ENCODE measurements around the gene SLC20A1. TPM values are rescaled to one million over a fixed set of nuclear protein-coding genes. Genes with fewer than 3 reads are reported as not detected.

Gene SLC20A1
- polyA plus RNA-seq, 3 donors from 2014 or later = 34.4 to 77.5 (median 73.1) TPM

- peaks cover 0 to 2% (median 0%) of the 10 kb centered on the region in 6 donors for H3K9me3 Mint-ChIP-seq
- peak overlapping the region; percentile 94 to 100 (median 96) for H3K27ac Mint-ChIP-seq
- H3K36me3 Mint-ChIP-seq = no peaks in the 10 kb centered on the region
- peaks cover 19 to 20% (median 20%) of the 10 kb centered on the region in 3 donors for H3K27me3 Mint-ChIP-seq (ENCODE audit: low read depth in 3 of 3)
- H3K4me3 Mint-ChIP-seq = peak overlapping the region; percentile 83 to 92 (median 87)
- H3K4me1 Mint-ChIP-seq = peaks cover 99 to 100% of the 10 kb centered on the region in 2 donors
- DNase-seq = no peak
Measured at GRCh38 chr2:112630268-112630667, 15.5 kb upstream of the SLC20A1 start.

GRCh38 chr2:112633708-112634107 is 12.0 kb upstream of the SLC20A1 start:
- peaks cover 0 to 2% (median 0%) of the 10 kb centered on the region in 6 donors for H3K9me3 Mint-ChIP-seq
- peaks cover 19 to 21% (median 20%) of the 10 kb centered on the region in 3 donors for H3K27me3 Mint-ChIP-seq (ENCODE audit: low read depth in 3 of 3)
- peaks cover 0 to 13% (median 4%) of the 10 kb centered on the region in 3 donors for H3K36me3 Mint-ChIP-seq
- DNase-seq = no peak
- H3K4me3 Mint-ChIP-seq = peak overlapping the region; percentile 74 to 87 (median 83)
- H3K4me1 Mint-ChIP-seq = peaks cover 90 to 93% of the 10 kb centered on the region in 2 donors
- peak overlapping the region; percentile 94 to 100 (median 96) for H3K27ac Mint-ChIP-seq

- H3K4me3 Mint-ChIP-seq = peak overlapping the region; percentile 74 to 87 (median 83)
- H3K27me3 Mint-ChIP-seq (ENCODE audit: low read depth in 3 of 3) = peaks cover 19 to 21% (median 20%) of the 10 kb centered on the region in 3 donors
- DNase-seq = peak; percentile 44 to 63 (median 54)
- peaks cover 0 to 13% (median 4%) of the 10 kb centered on the region in 3 donors for H3K36me3 Mint-ChIP-seq
- peak overlapping the region; percentile 94 to 100 (median 96) for H3K27ac Mint-ChIP-seq
- H3K4me1 Mint-ChIP-seq = peaks cover 84 to 87% of the 10 kb centered on the region in 2 donors
- H3K9me3 Mint-ChIP-seq = peaks cover 0 to 2% (median 0%) of the 10 kb centered on the region in 6 donors
Measured at GRCh38 chr2:112634153-112634873, 11.4 kb upstream of the SLC20A1 start.

GRCh38 chr2:112634874-112635157 is 10.9 kb upstream of the SLC20A1 start:
- peaks cover 16 to 21% (median 18%) of the 10 kb centered on the region in 3 donors for H3K27me3 Mint-ChIP-seq (ENCODE audit: low read depth in 3 of 3)
- DNase-seq = no peak
- peak overlapping the region; percentile 94 to 100 (median 96) for H3K27ac Mint-ChIP-seq
- H3K36me3 Mint-ChIP-seq = peaks cover 0 to 13% (median 4%) of the 10 kb centered on the region in 3 donors
- peaks cover 0 to 2% (median 0%) of the 10 kb centered on the region in 6 donors for H3K9me3 Mint-ChIP-seq
- peak overlapping the region; percentile 74 to 87 (median 83) for H3K4me3 Mint-ChIP-seq
- H3K4me1 Mint-ChIP-seq = peaks cover 79 to 84% of the 10 kb centered on the region in 2 donors

- peaks cover 0 to 13% (median 4%) of the 10 kb centered on the region in 3 donors for H3K36me3 Mint-ChIP-seq
- no peak for DNase-seq
- peaks cover under 1 to 8% (median 6%) of the 10 kb centered on the region in 3 donors for H3K27me3 Mint-ChIP-seq (ENCODE audit: low read depth in 3 of 3)
- no peaks in the 10 kb centered on the region for H3K9me3 Mint-ChIP-seq
- H3K27ac Mint-ChIP-seq = peak overlapping the region; percentile 70 to 100 (median 89)
- H3K4me1 Mint-ChIP-seq = peaks cover 78 to 84% of the 10 kb centered on the region in 2 donors
- peak overlapping the region in 4 of 5 donors; percentile 7 to 55 (median 40) for H3K4me3 Mint-ChIP-seq
Measured at GRCh38 chr2:112636605-112637288, 9.0 kb upstream of the SLC20A1 start.

GRCh38 chr2:112637289-112637660 is 8.5 kb upstream of the SLC20A1 start:
- Mint-ChIP-seq H3K9me3 (no peaks in the 10 kb centered on the region), H3K4me1 (peaks cover 76 to 83% of the 10 kb centered on the region in 2 donors), H3K27me3 (ENCODE audit: low read depth in 3 of 3) (peaks cover 0 to 6% (median 5%) of the 10 kb centered on the region in 3 donors), H3K4me3 (no peak overlapping the region), H3K36me3 (peaks cover 0 to 13% (median 4%) of the 10 kb centered on the region in 3 donors), H3K27ac (peak overlapping the region in 2 of 6 donors; percentile 57 to 70)
- no peak for DNase-seq

GRCh38 chr2:112639936-112640335 is 5.8 kb upstream of the SLC20A1 start:
- Mint-ChIP-seq H3K4me3 (no peak overlapping the region), H3K4me1 (peaks cover 74 to 83% of the 10 kb centered on the region in 2 donors), H3K27ac (peak overlapping the region in 1 of 6 donors; percentile 40)

GRCh38 chr2:112640467-112640799 is 5.3 kb upstream of the SLC20A1 start:
- no peaks in the 10 kb centered on the region for H3K9me3 Mint-ChIP-seq
- H3K4me1 Mint-ChIP-seq = peaks cover 71 to 80% of the 10 kb centered on the region in 2 donors
- H3K4me3 Mint-ChIP-seq = peak overlapping the region in 1 of 5 donors; percentile 51
- H3K36me3 Mint-ChIP-seq = peaks cover 0 to 17% (median 4%) of the 10 kb centered on the region in 3 donors
- H3K27ac Mint-ChIP-seq = peak overlapping the region in 5 of 6 donors; percentile 32 to 76 (median 62)
- peaks cover 2 to 12% (median 3%) of the 10 kb centered on the region in 3 donors for H3K27me3 Mint-ChIP-seq (ENCODE audit: low read depth in 3 of 3)
- no peak for DNase-seq

More at GRCh38 chr2:112639936-112640335, 5.8 kb upstream of the SLC20A1 start:
- Mint-ChIP-seq H3K36me3 (peaks cover 0 to 17% (median 4%) of the 10 kb centered on the region in 3 donors), H3K9me3 (no peaks in the 10 kb centered on the region), H3K27me3 (ENCODE audit: low read depth in 3 of 3) (peaks cover 2 to 11% (median 2%) of the 10 kb centered on the region in 3 donors)
- DNase-seq = no peak

GRCh38 chr2:112640800-112641675 is 4.7 kb upstream of the SLC20A1 start:
- DNase-seq = no peak
- Mint-ChIP-seq H3K27ac (peak overlapping the region; percentile 28 to 84 (median 67)), H3K9me3 (no peaks in the 10 kb centered on the region), H3K4me1 (peaks cover 65 to 74% of the 10 kb centered on the region in 2 donors), H3K4me3 (no peak overlapping the region), H3K36me3 (peaks cover 0 to 11% (median 4%) of the 10 kb centered on the region in 3 donors), H3K27me3 (ENCODE audit: low read depth in 3 of 3) (peaks cover 2 to 12% (median 3%) of the 10 kb centered on the region in 3 donors)

GRCh38 chr2:112641701-112642100 is 4.0 kb upstream of the SLC20A1 start:
- peaks cover 3 to 13% (median 3%) of the 10 kb centered on the region in 3 donors for H3K27me3 Mint-ChIP-seq (ENCODE audit: low read depth in 3 of 3)
- DNase-seq = no peak
- peaks cover under 1 to 4% (median 3%) of the 10 kb centered on the region in 3 donors for H3K36me3 Mint-ChIP-seq
- H3K4me3 Mint-ChIP-seq = no peak overlapping the region
- peak overlapping the region in 5 of 6 donors; percentile 23 to 84 (median 50) for H3K27ac Mint-ChIP-seq
- no peaks in the 10 kb centered on the region for H3K9me3 Mint-ChIP-seq
- H3K4me1 Mint-ChIP-seq = peaks cover 59 to 68% of the 10 kb centered on the region in 2 donors

- no peak for DNase-seq
- no peak overlapping the region for H3K4me3 Mint-ChIP-seq
- peaks cover 8 to 9% (median 8%) of the 10 kb centered on the region in 3 donors for H3K36me3 Mint-ChIP-seq
- peak overlapping the region in 5 of 6 donors; percentile 37 to 97 (median 68) for H3K27ac Mint-ChIP-seq
- H3K27me3 Mint-ChIP-seq (ENCODE audit: low read depth in 3 of 3) = peaks cover 3 to 17% (median 6%) of the 10 kb centered on the region in 3 donors
- H3K9me3 Mint-ChIP-seq = no peaks in the 10 kb centered on the region
- peaks cover 60 to 69% of the 10 kb centered on the region in 2 donors for H3K4me1 Mint-ChIP-seq
Measured at GRCh38 chr2:112642561-112642960, 3.2 kb upstream of the SLC20A1 start.

- Mint-ChIP-seq H3K4me3 (no peak overlapping the region), H3K9me3 (no peaks in the 10 kb centered on the region), H3K27me3 (ENCODE audit: low read depth in 3 of 3) (peaks cover 3 to 17% (median 6%) of the 10 kb centered on the region in 3 donors), H3K4me1 (peaks cover 64 to 73% of the 10 kb centered on the region in 2 donors), H3K27ac (peak overlapping the region in 5 of 6 donors; percentile 37 to 97 (median 68)), H3K36me3 (peaks cover 12 to 13% (median 12%) of the 10 kb centered on the region in 3 donors)
- no peak for DNase-seq
Measured at GRCh38 chr2:112642966-112643365, 2.8 kb upstream of the SLC20A1 start.

GRCh38 chr2:112643488-112643887 is 2.3 kb upstream of the SLC20A1 start:
- Mint-ChIP-seq H3K9me3 (no peaks in the 10 kb centered on the region), H3K4me3 (peak overlapping the region; percentile 22 to 93 (median 44)), H3K27ac (peak overlapping the region; percentile 49 to 97 (median 94)), H3K27me3 (ENCODE audit: low read depth in 3 of 3) (peaks cover 3 to 17% (median 6%) of the 10 kb centered on the region in 3 donors), H3K36me3 (peaks cover 13 to 18% (median 17%) of the 10 kb centered on the region in 3 donors), H3K4me1 (peaks cover 67 to 75% of the 10 kb centered on the region in 2 donors)
- no peak for DNase-seq

Data from immature natural killer cell (primary cell).